ENCODE measurements around the gene AK6. TPM values are rescaled to one million over a fixed set of nuclear protein-coding genes. Genes with fewer than 3 reads are reported as not detected.

Gene AK6
- 31.4 TPM for total RNA-seq
- long read RNA-seq, transcript AK6-202 (5 exons, 1,648 nt), result major isoform, 13 of 19 reads
- long read RNA-seq, partial matches to known transcripts, result 1 of 19 reads
- long read RNA-seq, other reads (novel, unspliced or antisense), result 2 of 19 reads

GRCh38 chr5:69369340-69370121 lies at the start of gene AK6, which contains the start of the genes RAD17 and TAF9:
AK6 (minus strand) TSS chr5:69369520; CDS start chr5:69369490, 30 bp downstream.
RAD17 (plus strand) TSS chr5:69369818; CDS start chr5:69372209, 2,391 bp downstream.
TAF9 (minus strand) TSS chr5:69369520; CDS start chr5:69365737, 3,783 bp downstream.
- peak; percentile 97 for DNase-seq
- Histone ChIP-seq H3K36me3 (peaks cover 34% of the 10 kb centered on the region), H3K4me3 (peak within 1 kb of the TSS; percentile 78), H3K9me3 (no peaks in the 10 kb centered on the region), H3K4me1 (peaks cover 19% of the 10 kb centered on the region), H3K27me3 (no peaks in the 10 kb centered on the region), H3K27ac (peak within 1 kb of the TSS; percentile 99)
- no peak for TF ChIP-seq CTCF (IDR thresholded peaks at IDR 0.05)
- ATAC-seq, result peak; percentile 99
- intact Hi-C loops (cut with DNase I), result no loop called here

- DNase-seq, result no peak
- ATAC-seq, result no peak
- H3K27me3 ChIP-seq, result no peaks in the 10 kb centered on the region
- intact Hi-C loops (cut with DNase I), result no loop called here
- no peak overlapping the region for H3K27ac ChIP-seq
- no peaks in the 10 kb centered on the region for H3K9me3 ChIP-seq
- H3K4me1 ChIP-seq, result no peaks in the 10 kb centered on the region
- H3K36me3 ChIP-seq, result peaks cover 16% of the 10 kb centered on the region
- no peak overlapping the region for H3K4me3 ChIP-seq
- no peak for TF ChIP-seq CTCF (IDR thresholded peaks at IDR 0.05)
Observed at GRCh38 chr5:69418554-69418953, 49.2 kb upstream of the AK6 start.

DNA sequence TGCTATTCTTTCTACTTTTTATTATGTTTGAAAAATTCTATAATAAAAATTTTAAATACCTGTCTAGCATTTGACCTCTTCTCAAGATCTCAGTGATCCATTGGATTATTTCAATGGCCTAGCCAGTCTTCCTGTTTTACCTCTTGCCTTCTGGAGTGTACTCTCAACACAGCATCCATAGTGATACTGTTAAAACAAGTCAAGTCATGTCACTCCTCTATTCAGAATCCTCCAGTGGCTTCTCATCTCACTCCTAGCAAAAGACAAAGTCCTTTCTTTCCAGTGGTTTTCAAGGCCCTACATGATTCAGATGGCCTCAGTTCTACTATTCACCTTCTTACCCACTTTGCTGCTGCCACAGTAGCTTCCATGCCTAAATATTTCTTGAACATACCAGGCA lies 47.4 kb upstream of the AK6 start:
- DNase-seq (no peak), ATAC-seq (no peak)
- Histone ChIP-seq H3K4me1 (no peaks in the 10 kb centered on the region), H3K9me3 (no peaks in the 10 kb centered on the region), H3K27ac (peak overlapping the region; percentile 83), H3K27me3 (no peaks in the 10 kb centered on the region), H3K36me3 (peaks cover 24% of the 10 kb centered on the region), H3K4me3 (peak overlapping the region; percentile 66)
- no peak for TF ChIP-seq CTCF (IDR thresholded peaks at IDR 0.05)
- intact Hi-C loops (cut with DNase I), result no loop called here

GRCh38 chr5:69416180-69416579 lies 46.9 kb upstream of the AK6 start:
- Histone ChIP-seq H3K4me1 (no peaks in the 10 kb centered on the region), H3K27ac (peak overlapping the region; percentile 83), H3K36me3 (peaks cover 29% of the 10 kb centered on the region), H3K27me3 (no peaks in the 10 kb centered on the region), H3K4me3 (peak overlapping the region; percentile 66), H3K9me3 (no peaks in the 10 kb centered on the region)
- DNase-seq (no peak), ATAC-seq (no peak)
- intact Hi-C loops (cut with DNase I), result no loop called here
- no peak for TF ChIP-seq CTCF (IDR thresholded peaks at IDR 0.05)

DNA sequence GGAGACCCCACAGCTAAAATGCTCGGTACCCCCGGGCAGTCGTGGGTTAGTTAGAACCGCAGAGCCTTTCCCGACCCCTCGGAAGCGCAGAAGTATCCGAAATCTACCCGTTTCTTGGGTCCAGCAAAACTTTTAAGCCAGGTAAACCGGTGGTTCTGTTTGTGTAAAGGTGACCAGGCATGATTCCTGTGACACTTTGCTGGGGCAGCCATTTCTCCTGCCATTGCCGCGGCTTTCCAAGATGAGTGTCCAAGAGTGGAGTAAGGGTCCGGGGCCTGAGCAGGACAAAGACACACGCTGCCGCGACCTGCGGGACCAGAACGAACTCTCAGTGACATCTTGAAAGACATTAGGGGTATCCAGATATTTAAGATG lies 46.3 kb upstream of the AK6 start:
- peak overlapping the region; percentile 66 for H3K4me3 ChIP-seq
- intact Hi-C loops (cut with DNase I), result no loop called here
- H3K27me3 ChIP-seq, result no peaks in the 10 kb centered on the region
- peaks cover 32% of the 10 kb centered on the region for H3K36me3 ChIP-seq
- H3K9me3 ChIP-seq, result no peaks in the 10 kb centered on the region
- ATAC-seq (peak; percentile 12), DNase-seq (peak; percentile 67)
- H3K4me1 ChIP-seq, result no peaks in the 10 kb centered on the region
- no peak for TF ChIP-seq CTCF (IDR thresholded peaks at IDR 0.05)
- H3K27ac ChIP-seq, result peak overlapping the region; percentile 83

Data from upper lobe of right lung (tissue), 1 donor.